Neural cell (in vitro differentiated cells): ENCODE results near the gene CDK8.

Experiments
- RAD21 ChIP-seq: fragments of 450-650 bp; conservative IDR thresholded peaks from 2 replicates; pipeline ENCODE4 v1.6.1; 2014; ENCODE audit warnings: antibody characterized with exemption, mild to moderate bottlenecking, moderate library complexity
- TF ChIP-seq, protein P1 (sequence below): fragments of 450-650 bp; IDR thresholded peaks from 2 replicates; pipeline ENCODE4 v1.5.1; 2014; ENCODE audit warnings: antibody characterized with exemption, mild to moderate bottlenecking, moderate library complexity; ENCODE audit not compliant: poor library complexity, severe bottlenecking

DNA sequence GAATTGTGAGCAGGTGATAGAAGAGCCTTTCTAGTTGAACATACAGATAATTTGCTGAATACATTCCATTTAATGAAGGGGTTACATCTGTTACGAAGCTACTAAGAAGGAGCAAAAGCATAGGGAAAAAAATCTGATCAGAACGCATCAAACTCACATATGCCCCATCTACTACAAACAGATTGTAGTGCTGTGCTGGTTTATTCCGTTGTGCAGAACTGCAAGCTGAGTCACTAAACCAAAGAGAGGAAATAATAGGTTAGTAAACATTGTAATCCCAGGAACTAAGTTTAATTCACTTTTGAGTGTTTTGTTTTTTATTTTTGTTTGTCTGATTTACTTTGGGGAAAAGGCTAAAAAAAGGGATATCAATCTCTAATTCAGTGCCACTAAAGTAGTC lies 136.3 kb downstream of the CDK8 start:
- TF ChIP-seq, protein P1, sequence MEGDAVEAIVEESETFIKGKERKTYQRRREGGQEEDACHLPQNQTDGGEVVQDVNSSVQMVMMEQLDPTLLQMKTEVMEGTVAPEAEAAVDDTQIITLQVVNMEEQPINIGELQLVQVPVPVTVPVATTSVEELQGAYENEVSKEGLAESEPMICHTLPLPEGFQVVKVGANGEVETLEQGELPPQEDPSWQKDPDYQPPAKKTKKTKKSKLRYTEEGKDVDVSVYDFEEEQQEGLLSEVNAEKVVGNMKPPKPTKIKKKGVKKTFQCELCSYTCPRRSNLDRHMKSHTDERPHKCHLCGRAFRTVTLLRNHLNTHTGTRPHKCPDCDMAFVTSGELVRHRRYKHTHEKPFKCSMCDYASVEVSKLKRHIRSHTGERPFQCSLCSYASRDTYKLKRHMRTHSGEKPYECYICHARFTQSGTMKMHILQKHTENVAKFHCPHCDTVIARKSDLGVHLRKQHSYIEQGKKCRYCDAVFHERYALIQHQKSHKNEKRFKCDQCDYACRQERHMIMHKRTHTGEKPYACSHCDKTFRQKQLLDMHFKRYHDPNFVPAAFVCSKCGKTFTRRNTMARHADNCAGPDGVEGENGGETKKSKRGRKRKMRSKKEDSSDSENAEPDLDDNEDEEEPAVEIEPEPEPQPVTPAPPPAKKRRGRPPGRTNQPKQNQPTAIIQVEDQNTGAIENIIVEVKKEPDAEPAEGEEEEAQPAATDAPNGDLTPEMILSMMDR = no peak
- TF ChIP-seq RAD21 = no peak
